Right lobe of liver (tissue), 6 donors: ENCODE data around the gene EIF4G1. TPM values are rescaled to one million over a fixed set of nuclear protein-coding genes. Genes with fewer than 3 reads are reported as not detected.

Experiments
- ATAC-seq, 4 donors: fragments of 200-7000 bp; cut with Tn5 transposase; one replicate each; pipeline ENCODE4 v1.9.1; 2020; ENCODE audit warnings: mild to moderate bottlenecking in 4 of 4, moderate library complexity in 4 of 4
- DNase-seq, 3 donors: peaks; one replicate each; pipeline ENCODE4 v3.0.0-alpha.2; 2020
- H3K27ac ChIP-seq, 3 donors: fragments of 200-600 bp; one replicate each; pipeline ENCODE4 v1.8.0; 2022
- H3K27me3 ChIP-seq, 2 donors: fragments of 200-600 bp; one replicate each; pipeline ENCODE4 v1.8.0; 2022
- H3K36me3 ChIP-seq, 4 donors: fragments of 200-600 bp; sonication (generic) in 1 of 4; one replicate each; pipeline versions ENCODE4 v1.5.1 to v1.8.0; 2017 to 2022; ENCODE audit warnings: control low read depth in 1 of 4
- H3K4me1 ChIP-seq, 4 donors: fragments of 200-600 bp; sonication (generic) in 1 of 4; one replicate each; pipeline versions ENCODE4 v1.5.1 to v1.8.0; 2017 to 2022; ENCODE audit warnings: control low read depth in 1 of 4
- H3K4me3 ChIP-seq, 3 donors: fragments of 200-600 bp; one replicate each; pipeline ENCODE4 v1.8.0; 2022
- H3K9me3 ChIP-seq, 4 donors: fragments of 200-600 bp; sonication (generic) in 1 of 4; one replicate each; pipeline versions ENCODE4 v1.5.1 to v1.8.0; 2017 to 2022; ENCODE audit warnings: control low read depth in 1 of 4
- CTCF ChIP-seq, 4 donors: fragments of 200-600 bp in 3 of 4; fragments of 450-650 bp in 1 of 4; IDR thresholded peaks; one replicate each; pipeline versions ENCODE4 v1.5.1 to v1.8.0; 2016 to 2022; ENCODE audit warnings: antibody characterized with exemption in 4 of 4, mild to moderate bottlenecking in 2 of 4
- POLR2A ChIP-seq: fragments of 450-650 bp; IDR thresholded peaks from one replicate; pipeline ENCODE4 v1.6.1; 2017; ENCODE audit warnings: antibody characterized with exemption, mild to moderate bottlenecking
- WGBS: methylation state at CpG from one replicate; pipeline ENCODE4 v1.1.6; 2018; ENCODE audit warnings: low coverage, low lambda C conversion rate; ENCODE audit not compliant: insufficient coverage; ENCODE audit errors: missing lambda C conversion rate; 5-methylcytosine and 5-hydroxymethylcytosine counted together
- intact Hi-C, 2 donors: fragments of 100-400 bp; cut with DNase I; formaldehyde crosslinking; loops; one replicate each; pipeline versions ENCODE4 v1.11.2 to v1.14.1; 2022
- total RNA-seq, 6 experiments: library from RNA; depleted of rRNA in 2 of 6; stranded (reverse); fragments of >200 nt in 2 of 6; fragmentation: NEBNext Ultra II Directional in 3 of 6; extraction: Animal tissue kit (Norgen Biotek cat#: 25700) in 3 of 6; gene quantifications; one replicate each; pipeline versions ENCODE4 v1.1.0 to v1.2.4, GENCODE V29; 2016 to 2023
- donor health status: DM: no; HTN: yes; CAD: no.
- donor health status: DM: no; HTN: no; CAD: no.
- donor health status: DM: no; HTN: no; CAD: no.
- donor health status: DM: no; HTN: yes; CAD: no.
- donor health status: DM: no; HTN: yes; CAD: no.

Gene EIF4G1
- total RNA-seq, 6 experiments from 2014 or later: 262 to 368 (median 291) TPM

DNA sequence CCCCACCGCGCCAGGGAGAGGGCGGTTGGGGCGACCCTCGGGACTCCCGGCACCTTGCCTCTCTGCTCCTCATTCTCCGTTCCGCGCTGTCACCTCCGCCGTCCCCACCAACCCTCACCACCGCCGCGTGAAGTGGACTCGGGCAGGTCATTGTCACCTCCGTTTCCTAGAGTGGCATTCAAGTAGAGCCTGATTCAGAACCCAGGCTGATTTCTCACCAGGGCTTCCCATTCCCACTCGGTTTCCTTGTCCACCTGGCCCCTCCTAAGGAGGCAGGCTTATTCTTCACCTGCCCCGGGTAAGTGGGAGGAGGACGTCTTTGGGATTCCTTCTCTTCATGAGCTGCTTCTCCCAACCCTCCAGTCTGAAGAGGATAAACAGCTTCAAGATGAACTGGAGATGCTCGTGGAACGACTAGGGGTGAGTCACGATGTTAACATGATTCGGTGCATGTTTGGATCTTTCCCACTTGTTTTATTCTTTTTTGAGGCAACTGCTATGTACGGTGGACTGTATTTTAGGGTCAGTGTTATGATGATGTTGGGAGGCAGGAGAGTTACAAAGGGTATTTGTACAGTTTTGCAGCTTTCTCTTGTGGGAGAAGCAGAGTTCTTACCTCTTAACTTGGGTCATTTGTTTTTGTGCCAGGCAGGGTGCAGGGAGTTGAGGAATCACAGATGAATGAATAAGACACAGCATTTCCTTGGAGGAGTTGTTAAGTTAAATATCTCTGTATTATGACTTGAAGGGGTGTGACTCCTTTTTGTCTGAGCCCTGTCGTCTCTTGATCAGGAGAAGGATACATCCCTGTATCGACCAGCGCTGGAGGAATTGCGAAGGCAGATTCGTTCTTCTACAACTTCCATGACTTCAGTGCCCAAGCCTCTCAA is 14.7 kb upstream of the EIF4G1 start:
- no peak for ATAC-seq
- 11% methylated on average over 21 of the region's 29 CpGs for WGBS
- Histone ChIP-seq H3K9me3 (no peaks in the 10 kb centered on the region), H3K4me1 (peaks cover 0 to 8% (median 6%) of the 10 kb centered on the region in 4 donors), H3K36me3 (peaks cover 8 to 43% (median 24%) of the 10 kb centered on the region in 4 donors), H3K27me3 (no peaks in the 10 kb centered on the region), H3K4me3 (peak overlapping the region; percentile 69 to 99 (median 92)), H3K27ac (peak overlapping the region in 2 of 3 donors; percentile 40 to 50)
- DNase-seq: no peak
- TF ChIP-seq CTCF (IDR thresholded peaks at IDR 0.05): no peak
- TF ChIP-seq POLR2A: no peak
- intact Hi-C loops: loop anchor here in 1 of 2 donors (10.0 kb wide), 2 partner anchors 135 to 405 kb away; no protein-coding TSS in a partner anchor

DNA sequence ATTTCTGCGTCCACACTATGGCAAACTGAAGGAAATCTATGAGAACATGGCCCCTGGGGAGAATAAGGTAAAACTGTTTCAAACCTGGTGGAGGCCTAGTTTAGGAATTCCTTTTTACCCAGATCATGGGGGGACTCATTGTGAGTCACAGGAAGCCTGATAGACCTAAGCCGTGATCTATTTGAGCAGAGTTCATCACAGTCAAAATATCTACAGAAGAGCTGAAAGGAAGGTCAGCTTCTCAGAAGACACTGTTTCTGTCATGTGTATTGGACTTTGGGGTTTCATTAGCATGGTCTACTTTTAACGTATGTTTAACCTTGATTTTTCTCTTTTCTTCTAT is 14.1 kb upstream of the EIF4G1 start:
- no peaks in the 10 kb centered on the region for H3K27me3 ChIP-seq
- intact Hi-C loops: loop anchor here in 1 of 2 donors (10.0 kb wide), 1 partner anchor 136 kb away; no protein-coding TSS in a partner anchor
- ATAC-seq (no peak), DNase-seq (no peak)
- peaks cover 0 to 8% (median 6%) of the 10 kb centered on the region in 4 donors for H3K4me1 ChIP-seq
- peak overlapping the region in 2 of 3 donors; percentile 69 to 99 for H3K4me3 ChIP-seq
- no peak overlapping the region for H3K27ac ChIP-seq
- H3K36me3 ChIP-seq: peaks cover 8 to 49% (median 25%) of the 10 kb centered on the region in 4 donors
- no peaks in the 10 kb centered on the region for H3K9me3 ChIP-seq
- TF ChIP-seq CTCF (IDR thresholded peaks at IDR 0.05) (no peak), POLR2A (no peak)
- WGBS: 67% methylated on average over 3 of the region's 3 CpGs

GRCh38 chr3:184305577-184305976 is 8.8 kb upstream of the EIF4G1 start:
- TF ChIP-seq CTCF (IDR thresholded peaks at IDR 0.05): peak; percentile 27 to 48 (median 36)
- TF ChIP-seq POLR2A: no peak
- ATAC-seq (peak; percentile 43 to 58 (median 46)), DNase-seq (no peak)
- H3K36me3 ChIP-seq: peaks cover 16 to 79% (median 44%) of the 10 kb centered on the region in 4 donors
- 45% methylated on average over 1 of the region's 1 CpG for WGBS
- H3K4me3 ChIP-seq: no peak overlapping the region
- no peaks in the 10 kb centered on the region for H3K4me1 ChIP-seq
- no peaks in the 10 kb centered on the region for H3K9me3 ChIP-seq
- H3K27ac ChIP-seq: no peak overlapping the region
- H3K27me3 ChIP-seq: no peaks in the 10 kb centered on the region
- intact Hi-C loops: loop anchor here in 1 of 2 donors (10.0 kb wide), 1 partner anchor 141 kb away; no protein-coding TSS in a partner anchor

DNA sequence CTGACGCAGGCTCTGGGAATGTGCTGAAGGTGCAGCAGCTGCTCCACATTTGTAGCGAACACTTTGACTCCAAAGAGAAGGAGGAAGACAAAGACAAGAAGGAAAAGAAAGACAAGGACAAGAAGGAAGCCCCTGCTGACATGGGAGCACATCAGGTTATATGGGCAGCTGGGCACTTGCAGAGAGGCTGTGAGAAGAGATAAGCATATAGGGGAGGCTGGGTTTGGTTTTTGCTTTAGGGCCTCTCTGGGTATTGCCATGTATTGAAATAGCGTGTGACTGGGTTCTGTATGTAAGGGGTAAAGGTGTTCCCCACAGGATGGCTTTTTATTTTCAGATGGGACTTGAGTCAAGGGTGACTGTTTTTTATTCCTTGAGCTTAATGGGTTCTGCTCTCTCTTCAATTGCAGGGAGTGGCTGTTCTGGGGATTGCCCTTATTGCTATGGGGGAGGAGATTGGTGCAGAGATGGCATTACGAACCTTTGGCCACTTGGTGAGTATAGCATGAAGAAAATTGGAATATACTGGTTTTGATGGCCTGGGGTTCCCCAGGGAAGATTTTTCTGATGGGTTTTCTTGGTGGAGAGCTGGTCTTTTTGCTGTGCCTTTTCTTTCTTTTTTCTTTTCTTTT is 7.9 kb upstream of the EIF4G1 start:
- TF ChIP-seq CTCF (IDR thresholded peaks at IDR 0.05): no peak
- TF ChIP-seq POLR2A: no peak
- Histone ChIP-seq H3K9me3 (no peaks in the 10 kb centered on the region), H3K4me3 (no peak overlapping the region), H3K4me1 (peaks cover 0 to under 1% (median 0%) of the 10 kb centered on the region in 4 donors), H3K27me3 (no peaks in the 10 kb centered on the region), H3K36me3 (peaks cover 15 to 72% (median 43%) of the 10 kb centered on the region in 4 donors), H3K27ac (no peak overlapping the region)
- no peak for DNase-seq
- WGBS: 84% methylated on average over 2 of the region's 4 CpGs
- no peak for ATAC-seq
- intact Hi-C loops: loop anchor here in 1 of 2 donors (10.0 kb wide), 1 partner anchor 142 kb away; no protein-coding TSS in a partner anchor
